Glomerular visceral epithelial cell (primary cell): ENCODE results near the gene PTPRQ.
A peak's percentile ranks its signal among the peaks of the same experiment; 100 is the strongest.
"Not testable (repeated sequence)": the region's sequence is repeated elsewhere in the genome, so short reads cannot be mapped to it uniquely, and the experiment has no call there.

Source experiments
- DNase-seq: peaks from one replicate; pipeline ENCODE4 v3.0.0-alpha.2; 2016; ENCODE audit errors: extremely low spot score

The PTPRQ gene, protein sequence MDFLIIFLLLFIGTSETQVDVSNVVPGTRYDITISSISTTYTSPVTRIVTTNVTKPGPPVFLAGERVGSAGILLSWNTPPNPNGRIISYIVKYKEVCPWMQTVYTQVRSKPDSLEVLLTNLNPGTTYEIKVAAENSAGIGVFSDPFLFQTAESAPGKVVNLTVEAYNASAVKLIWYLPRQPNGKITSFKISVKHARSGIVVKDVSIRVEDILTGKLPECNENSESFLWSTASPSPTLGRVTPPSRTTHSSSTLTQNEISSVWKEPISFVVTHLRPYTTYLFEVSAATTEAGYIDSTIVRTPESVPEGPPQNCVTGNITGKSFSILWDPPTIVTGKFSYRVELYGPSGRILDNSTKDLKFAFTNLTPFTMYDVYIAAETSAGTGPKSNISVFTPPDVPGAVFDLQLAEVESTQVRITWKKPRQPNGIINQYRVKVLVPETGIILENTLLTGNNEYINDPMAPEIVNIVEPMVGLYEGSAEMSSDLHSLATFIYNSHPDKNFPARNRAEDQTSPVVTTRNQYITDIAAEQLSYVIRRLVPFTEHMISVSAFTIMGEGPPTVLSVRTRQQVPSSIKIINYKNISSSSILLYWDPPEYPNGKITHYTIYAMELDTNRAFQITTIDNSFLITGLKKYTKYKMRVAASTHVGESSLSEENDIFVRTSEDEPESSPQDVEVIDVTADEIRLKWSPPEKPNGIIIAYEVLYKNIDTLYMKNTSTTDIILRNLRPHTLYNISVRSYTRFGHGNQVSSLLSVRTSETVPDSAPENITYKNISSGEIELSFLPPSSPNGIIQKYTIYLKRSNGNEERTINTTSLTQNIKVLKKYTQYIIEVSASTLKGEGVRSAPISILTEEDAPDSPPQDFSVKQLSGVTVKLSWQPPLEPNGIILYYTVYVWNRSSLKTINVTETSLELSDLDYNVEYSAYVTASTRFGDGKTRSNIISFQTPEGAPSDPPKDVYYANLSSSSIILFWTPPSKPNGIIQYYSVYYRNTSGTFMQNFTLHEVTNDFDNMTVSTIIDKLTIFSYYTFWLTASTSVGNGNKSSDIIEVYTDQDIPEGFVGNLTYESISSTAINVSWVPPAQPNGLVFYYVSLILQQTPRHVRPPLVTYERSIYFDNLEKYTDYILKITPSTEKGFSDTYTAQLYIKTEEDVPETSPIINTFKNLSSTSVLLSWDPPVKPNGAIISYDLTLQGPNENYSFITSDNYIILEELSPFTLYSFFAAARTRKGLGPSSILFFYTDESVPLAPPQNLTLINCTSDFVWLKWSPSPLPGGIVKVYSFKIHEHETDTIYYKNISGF (N-terminal part only)

DNA sequence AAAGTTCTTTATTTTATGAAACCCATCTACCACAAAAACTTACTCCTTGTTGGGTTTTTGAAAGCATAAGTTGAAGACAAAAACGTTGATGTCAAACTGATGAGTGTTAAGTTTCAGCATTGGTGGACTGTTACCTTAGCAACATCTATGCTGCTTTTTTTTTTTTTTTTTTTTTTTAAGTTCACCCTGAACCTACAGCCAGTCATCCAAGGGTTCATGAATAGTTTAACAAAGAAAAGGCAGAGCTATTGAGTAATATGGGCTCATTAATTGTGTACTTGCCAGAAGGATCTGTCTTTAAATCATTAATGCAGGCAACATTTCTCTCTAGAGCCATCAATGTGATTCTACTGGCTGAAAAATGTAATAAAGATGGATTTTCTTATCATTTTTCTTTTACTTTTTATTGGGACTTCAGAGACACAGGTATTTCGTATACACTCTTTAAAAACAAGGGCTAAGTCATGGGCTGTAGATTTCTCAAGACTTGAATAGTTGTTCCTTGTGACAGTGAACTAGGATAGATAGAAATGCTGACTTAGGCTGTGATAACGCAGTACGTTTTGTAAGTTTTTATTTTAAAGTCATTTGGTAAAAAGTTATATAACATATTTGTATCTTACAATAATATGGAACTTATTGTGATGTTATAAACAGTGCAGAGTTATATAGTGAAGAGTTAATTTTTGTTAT, at the start of gene PTPRQ:
Gene PTPRQ, plus strand, starts transcription at position 262 of the 693 bp plus-strand sequence. Its CDS starts 111 bp downstream, at position 373.
- DNase-seq, result no peak

DNA sequence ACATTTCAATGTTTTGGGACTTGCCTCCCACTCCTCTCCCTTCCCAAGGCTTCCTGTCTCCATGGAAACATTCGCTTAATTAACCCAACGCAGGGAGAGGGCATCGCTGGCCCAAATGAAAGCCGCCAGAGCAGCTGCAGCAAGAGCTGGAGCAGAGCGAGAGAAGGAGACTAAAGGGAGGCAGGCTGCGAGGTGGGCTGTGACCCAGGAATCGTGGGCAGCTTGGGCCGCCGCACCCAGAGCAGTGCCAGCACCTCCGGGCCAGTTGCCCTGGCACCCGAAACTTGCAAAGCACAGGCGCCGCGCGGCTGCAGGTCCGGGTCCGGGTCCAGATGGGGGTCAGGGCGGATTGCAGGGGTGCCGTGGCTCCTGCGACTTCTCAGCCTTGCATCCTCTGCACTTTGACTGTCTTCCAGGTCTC, 43.5 kb upstream of the PTPRQ start:
- no peak for DNase-seq

DNA sequence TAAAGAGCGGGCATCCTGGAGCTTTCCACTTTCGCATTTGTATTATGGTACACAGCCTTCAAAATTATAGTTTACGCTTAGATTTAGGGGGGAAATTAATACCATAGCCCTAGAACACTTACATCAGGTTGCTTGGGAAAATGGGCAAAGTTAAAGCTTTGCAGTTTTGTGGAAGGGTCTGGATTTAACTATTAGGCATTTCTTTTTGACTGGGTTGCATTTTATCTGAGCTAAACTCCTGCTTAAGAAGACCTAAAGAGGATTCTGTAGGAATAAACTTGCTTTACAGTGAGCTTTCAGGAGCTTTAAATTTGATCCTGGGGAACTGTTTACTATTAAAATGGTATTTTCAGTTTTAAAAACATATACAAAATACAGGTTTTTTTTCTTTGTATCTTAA, 42.8 kb upstream of the PTPRQ start:
- DNase-seq, result no peak

DNA sequence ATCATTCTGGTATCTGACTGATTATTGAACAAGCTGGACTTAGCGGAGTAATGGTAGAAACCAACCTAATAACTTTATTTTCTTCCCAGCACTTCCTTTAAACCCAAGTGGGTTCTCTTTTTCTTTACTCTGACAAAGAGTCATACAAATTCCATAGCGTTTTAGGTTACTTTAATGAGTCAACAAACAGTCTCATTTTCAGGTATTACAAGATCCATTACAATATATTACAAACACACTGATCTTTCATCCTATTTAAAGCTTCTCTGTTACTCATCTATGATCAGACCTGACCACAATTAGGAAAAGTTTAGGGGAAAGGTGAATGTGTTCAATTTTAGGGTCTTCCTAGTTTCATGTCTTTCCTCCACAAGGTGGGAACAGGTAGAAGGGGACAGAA, 39.4 kb upstream of the PTPRQ start:
- DNase-seq, result no peak

DNA sequence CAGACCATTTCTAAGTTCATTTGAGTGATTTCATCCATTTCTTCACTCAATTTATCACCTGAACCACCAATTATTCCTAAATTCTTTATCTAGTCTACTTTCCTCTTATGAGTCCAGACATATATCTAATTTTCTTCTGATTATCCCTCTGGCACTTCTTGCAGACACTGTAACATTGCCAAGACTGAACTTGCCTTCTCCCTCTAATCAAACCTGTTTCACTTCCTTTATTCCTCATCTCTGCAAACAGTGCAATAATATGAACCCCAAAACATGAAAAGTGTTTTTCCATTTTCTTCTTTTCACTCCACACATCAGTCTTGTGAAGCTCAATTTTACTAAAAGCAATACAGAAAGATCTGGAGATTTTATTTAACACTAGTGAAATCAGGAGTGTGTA, 37.8 kb upstream of the PTPRQ start:
- DNase-seq, result no peak

DNA sequence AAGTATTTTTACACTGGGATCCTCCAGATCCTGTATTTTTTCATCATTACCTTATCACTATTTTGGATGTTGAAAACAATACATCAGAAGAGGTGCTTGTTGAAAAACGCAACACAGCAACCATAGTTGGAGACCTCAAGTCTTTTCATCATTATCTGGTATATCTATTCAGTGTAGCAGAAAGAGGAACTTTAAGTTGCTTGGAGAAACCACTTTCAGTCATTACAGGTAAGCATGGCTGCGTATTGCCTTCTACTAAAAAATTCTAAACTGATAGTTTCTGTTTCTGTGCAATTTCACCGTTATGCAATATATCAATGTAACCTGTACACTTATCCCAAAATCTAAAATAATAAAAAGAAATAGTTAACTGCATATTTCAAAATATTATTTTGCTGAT, 32.2 kb upstream of the PTPRQ start:
- no peak for DNase-seq

DNA sequence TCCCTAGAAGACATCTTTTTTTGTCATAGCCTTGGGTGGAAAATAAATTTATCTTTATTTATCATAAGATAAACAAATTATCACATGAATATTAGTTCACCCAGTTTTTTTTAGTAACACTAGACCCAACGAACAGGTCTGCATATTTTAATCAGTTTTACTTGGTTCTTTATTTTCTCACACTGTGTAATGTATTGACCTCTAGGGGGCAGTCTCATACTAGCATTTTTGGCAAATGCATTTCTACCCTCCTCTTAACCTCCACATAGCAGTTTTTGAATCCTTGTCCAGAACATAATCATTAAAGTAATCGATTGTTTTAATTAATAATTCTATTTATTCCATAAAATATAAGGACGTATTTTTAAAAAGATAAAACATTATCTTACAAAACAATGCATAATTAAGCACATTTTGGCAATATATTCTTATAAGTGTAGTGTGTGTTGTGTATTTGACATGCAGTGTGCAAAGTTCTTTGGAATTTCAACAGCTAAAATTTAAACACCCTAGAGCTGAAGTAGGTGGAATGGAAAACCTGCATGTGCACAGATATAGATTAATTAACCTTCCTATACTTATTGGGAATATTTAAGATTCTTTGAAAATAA, 31.6 kb upstream of the PTPRQ start:
- DNase-seq, result peak; percentile 53

DNA sequence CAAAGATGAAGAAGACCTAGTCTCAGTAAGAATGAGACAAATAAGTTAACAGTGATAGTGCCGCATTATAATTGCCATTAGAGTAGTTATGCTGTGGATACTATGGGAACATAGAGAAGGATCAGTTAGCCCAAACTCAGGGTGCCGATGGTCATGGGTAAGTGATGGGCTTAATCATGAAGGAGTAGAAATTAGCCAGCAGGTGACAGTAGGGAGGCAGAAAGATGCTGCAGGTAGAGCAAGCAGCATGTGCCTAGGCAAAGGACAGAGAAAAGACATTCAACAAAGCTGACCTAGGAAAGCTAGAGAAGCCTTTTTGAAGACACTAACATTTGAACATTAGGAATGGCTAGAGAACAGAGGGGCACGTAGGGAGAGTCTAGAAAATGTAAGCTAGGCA, 30.6 kb upstream of the PTPRQ start:
- peak; percentile 18 for DNase-seq

DNA sequence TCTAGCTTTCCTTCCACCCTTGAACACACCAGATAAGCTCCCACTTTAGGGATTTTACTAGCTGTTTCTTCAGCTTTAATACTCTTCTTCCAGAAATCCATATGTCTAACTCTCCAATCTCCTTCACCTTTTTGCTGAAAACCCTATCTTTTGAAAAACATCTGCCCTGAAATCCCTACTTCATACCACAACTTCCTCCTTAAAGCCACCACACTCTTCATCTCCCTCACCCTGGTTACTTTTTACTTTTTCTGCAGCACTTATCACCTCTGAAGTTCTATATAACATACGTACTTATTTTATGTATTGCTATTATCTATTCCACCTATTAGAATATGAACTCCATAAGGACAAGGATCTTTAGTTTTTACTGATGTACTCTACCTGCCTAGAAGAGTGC, 28.6 kb upstream of the PTPRQ start:
- no peak for DNase-seq

DNA sequence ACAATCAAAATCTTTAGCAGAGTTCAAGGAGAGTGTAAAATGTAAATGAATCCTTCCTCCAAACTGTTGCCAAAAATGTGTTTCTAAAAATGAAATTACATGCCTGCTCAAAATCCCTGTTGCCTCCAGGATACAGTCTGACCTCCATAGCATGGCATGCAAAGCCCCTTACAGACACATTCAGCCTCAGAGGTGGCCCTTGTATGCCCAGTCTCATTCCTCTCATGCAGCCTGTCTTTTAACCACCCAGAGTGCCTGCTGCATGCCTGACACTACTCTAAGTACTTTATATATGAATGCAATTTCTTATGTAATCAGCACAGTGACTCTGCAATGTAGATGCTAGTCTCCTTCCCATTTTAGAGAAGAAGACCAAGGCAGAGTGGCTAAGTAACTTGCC, 24.4 kb upstream of the PTPRQ start:
- DNase-seq, result no peak

DNA sequence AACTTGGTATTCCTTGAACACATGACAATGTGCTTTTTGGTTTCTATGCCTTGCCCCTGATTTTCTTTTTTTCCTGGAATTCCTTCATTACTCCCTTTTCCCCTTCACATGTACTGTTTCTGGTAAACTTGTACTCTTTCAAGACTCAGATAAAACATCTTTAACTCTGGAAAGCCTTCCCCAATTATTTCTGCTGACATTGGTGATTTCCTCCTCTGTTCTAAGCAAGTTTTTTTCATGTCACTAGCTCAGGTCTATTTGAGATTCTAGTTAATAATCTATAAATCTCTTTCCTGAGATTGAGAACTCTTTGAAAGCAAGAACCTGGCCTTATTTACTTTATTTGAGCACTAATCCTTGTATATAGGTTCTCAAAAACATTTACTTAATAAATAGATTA, 24.0 kb upstream of the PTPRQ start:
- DNase-seq, result no peak

DNA sequence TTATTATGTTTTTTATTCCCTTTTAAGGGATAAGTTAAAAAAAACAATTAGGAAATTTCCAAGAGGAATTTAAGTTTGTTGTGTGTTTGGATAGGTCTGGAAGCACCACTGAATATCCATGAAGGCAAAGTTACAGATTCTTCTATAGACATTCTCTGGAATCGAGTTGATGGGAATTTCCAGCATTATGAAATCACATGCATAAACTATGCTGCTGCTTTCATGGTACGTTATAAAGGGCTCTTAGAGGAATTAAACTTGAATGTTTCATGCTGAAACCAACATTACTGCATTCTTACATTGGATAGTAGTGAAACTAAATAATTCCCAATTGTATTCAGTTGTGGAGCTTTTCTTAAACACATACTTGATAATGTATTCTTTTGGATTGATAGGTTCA, 21.5 kb upstream of the PTPRQ start:
- DNase-seq, result no peak

DNA sequence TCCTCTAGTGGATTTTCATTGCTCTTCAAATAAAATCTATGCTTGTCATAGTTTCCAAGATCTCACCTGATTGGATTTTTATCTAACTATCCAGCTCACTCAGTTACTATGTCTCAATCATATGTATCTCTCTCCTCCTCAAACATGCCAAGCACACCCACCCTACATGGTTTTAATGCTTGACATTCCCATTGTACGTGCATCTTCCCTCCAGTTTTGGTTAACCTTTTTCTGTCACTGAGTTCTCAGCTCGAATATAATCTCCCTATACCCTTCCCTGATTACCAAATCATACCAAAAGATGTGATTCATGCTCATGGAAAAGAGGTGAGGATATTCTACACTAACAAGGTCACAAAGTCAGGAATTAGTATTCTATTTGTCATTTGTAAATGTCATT, 12.0 kb upstream of the PTPRQ start:
- no peak for DNase-seq

DNA sequence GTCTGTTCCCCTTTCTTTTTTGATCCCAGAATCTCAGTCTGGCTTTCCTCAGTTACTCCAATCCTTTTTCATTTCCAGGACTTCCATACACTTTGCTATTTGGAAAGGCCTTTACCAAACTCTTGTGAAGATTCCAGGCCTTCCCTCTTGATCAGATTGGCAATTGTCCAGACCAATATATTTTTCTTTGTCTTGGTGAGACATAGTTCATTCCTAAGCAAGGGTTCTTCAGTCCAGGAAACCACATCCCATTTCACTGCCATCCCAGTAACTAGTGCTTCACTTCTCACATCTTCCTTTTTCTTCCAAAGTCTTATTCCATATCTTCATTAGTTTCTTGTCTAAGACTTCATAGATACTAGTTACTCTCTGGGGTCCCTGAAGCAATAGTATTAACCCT, 2.1 kb upstream of the PTPRQ start:
- peak; percentile 28 for DNase-seq

DNA sequence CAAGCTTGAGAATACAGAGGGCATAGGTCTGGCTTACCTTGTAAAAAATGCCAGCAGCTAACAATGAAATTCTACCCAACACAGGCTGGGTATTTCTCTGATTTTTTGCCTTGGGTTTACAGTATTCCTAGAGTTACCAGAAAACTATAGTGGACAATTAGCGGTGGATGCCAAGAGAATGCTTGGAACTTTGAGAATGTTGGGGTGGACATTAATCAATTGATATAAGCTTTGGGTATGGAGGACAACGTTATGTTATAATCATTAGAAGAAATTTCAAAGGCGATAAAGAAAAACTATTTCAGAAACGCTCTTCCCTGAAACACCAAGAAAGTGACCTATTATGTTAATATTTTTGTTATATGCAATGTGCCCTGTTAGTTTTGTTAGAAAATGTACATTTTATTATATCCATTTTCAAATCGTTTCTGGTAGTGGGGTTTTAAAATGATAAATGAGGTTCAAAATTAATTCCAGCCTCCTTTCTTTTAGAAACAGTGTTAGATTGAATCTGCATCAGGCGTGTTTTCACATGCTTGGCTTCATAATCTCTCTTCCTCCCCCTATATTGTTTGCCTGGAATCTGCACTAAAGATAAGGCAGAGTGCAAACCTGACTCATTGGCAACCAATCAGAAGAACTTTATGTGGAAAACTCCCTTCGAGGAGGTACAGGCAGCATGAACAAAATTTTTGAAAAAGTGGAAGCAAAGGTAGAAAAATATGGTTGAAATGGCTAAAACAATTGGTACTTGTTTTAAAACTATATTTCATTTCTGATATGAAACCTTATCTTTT, 1.4 kb upstream of the PTPRQ start:
- no peak for DNase-seq

DNA sequence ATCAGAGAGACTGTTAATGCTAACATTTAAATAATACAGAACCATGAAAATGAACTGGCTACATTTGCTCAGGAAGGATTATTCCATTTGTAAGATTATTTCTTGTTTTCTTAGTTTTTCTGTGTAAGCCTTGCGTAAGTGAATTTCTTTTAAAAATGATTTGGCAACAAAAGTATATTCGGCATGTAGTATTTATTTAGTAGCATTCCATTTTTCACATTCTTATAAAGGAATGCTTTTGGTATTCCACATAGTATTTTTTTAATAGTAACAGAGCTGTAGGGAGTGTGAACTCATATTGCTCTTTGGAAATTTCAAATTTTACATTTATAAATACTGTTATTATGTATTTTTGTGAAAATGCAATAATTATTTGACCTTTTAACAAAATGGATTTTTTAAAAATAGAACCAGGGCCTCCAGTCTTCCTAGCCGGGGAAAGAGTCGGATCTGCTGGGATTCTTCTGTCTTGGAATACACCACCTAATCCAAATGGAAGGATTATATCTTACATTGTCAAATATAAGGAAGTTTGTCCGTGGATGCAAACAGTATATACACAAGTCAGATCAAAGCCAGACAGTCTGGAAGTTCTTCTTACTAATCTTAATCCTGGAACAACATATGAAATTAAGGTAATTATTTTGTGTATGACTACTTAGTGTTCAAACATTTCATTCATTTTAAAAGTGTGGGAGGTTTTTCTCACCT, 1.2 kb downstream of the PTPRQ start:
- DNase-seq, result no peak

DNA sequence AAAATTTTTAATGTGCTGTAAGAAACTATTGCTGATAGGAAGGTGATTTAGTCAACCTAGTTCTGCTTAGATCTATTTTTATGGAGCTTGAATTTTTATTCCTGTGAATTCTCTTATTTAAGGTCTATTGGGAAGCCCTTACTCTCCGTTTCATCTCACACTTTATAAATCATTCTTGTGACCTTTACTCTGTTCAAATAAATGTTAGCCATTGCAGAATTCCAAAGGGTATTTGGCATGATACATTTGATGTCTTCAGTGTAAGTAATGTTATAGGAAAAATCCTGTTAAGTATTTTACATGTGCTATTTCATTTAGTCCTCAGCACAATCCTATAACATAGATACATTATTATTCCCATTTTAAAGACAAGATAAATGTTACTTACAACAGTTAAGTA, 12.5 kb downstream of the PTPRQ start:
- no peak for DNase-seq

DNA sequence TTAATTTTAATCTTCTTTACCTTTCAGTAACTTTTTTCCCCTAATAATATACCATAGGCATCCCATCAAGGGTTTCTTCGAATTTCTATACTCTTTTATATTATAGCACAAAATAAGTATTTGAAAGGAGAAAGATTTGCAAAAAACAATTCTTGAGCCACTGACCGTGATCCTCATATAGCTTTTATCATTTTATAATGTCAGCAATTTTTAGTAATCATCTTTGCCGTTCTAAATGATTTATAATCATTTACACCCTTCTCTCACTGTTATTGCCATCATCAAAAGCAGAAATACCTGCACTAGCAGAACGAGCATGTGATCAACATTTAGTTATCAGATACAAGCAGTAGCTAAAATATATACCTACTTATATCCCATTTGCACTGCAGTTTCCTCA, 16.9 kb downstream of the PTPRQ start:
- DNase-seq, result no peak

DNA sequence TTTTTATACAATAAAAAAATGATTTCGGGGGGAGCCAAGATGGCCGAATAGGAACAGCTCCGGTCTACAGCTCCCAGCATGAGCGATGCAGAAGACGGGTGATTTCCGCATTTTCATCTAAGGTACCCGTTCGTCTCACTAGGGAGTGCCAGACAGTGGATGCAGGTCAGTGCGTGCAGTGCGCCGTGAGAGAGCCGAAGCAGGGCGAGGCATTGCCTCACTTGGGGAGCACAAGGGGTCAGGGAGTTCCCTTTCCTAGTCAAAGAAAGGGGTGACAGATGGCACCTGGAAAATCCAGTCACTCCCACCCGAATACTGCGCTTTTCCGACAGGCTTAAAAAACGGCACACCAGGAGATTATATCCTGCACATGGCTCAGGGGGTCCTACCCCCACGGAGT, 17.8 kb downstream of the PTPRQ start:
- DNase-seq, result not testable (repeated sequence)

DNA sequence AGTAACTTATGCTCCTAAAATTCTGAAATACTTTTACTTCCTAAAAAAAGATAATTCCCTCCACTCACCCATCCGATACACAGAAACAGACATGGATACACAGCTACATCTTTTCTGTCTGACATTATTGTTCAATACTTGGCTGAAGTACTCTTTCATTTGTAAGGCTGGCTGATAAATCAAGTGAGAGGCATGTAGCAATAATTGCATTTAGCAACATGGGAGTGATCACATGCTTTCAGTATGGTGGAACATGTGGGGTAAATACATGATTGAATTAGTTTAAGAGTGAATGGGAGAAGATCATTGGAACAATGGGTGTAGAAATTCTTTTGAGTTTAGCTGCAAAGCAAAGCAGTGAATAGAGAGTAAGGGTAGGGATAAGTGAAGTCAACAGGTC, 25.6 kb downstream of the PTPRQ start:
- DNase-seq, result no peak
